ENCODE data around the gene STAG3.

The STAG3 gene

DNA sequence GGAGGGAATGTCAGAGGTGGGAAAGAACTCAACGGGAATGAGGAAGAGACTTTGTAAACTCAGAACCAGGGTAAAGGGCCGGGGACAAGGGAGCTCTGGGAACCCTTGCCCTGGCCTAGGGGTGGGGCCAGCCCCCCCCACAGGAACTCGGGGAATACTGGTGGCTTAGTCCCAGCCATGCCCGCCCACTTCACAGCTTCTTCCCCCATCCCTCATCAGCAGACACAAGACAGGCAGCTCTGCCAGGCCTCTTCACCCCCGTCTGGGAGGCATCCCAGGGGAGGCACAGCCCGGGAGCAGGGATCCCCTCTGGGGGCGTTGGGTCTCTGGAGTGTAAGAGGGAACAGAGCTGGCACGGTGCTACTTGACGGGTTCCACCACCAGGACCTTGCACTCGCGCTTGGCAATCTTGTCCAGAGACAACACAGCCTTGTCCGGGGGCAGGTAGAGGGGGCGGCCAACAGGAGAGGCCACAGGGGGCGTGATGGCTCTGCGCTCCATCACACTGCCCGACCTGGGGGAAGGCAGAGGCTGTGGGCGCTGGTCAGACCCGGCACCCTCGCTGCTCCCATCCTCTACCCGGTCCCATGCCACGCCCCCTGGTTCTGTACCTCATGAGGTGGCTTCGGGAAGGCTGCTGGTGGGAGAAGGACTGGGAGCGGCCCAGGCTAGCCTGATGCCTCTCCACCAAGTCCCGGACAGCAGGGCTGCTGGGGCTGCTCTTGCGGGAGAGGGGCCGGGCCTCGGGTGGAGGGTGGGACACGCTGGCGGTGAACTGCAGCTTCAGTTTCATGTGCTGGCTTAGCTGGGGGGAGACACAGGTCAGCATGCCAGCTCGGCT lies 22.8 kb upstream of the STAG3 start:
- Histone ChIP-seq H3K36me3 (ENCODE audit: control insufficient read depth, low read length) (peaks cover 82% of the 10 kb centered on the region), H4K20me1 (ENCODE audit: control insufficient read depth, insufficient read depth, low read depth, low read length) (peaks cover 8% of the 10 kb centered on the region; the same call in 1 of the 2 replicates), H3K4me1 (ENCODE audit: control insufficient read depth, low read length) (peaks cover 80% of the 10 kb centered on the region), H3K4me2 (ENCODE audit: low read length) (0 out of 2 replicates have a peak overlapping the region, but pooled peaks have one; percentile 56), H3K27me3 (ENCODE audit: control insufficient read depth, low read length) (no peaks in the 10 kb centered on the region), H3K4me3 (ENCODE audit: low read length) (no peak overlapping the region), H3K9me3 (ENCODE audit: control insufficient read depth, insufficient read depth, low read length) (no peaks in the 10 kb centered on the region), H3K79me2 (ENCODE audit: control insufficient read depth, low read length) (peaks cover 91% of the 10 kb centered on the region), H3F3A (ENCODE audit: control insufficient read depth, insufficient read depth) (peaks cover 39% of the 10 kb centered on the region), H3K27ac (ENCODE audit: low read depth, low read length) (peak overlapping the region; percentile 13; the same call in 1 of the 2 replicates), H3K9me2 (replicated peaks; ENCODE audit: control insufficient read depth, low read length) (no peaks in the 10 kb centered on the region)
- TF ChIP-seq, protein P1, sequence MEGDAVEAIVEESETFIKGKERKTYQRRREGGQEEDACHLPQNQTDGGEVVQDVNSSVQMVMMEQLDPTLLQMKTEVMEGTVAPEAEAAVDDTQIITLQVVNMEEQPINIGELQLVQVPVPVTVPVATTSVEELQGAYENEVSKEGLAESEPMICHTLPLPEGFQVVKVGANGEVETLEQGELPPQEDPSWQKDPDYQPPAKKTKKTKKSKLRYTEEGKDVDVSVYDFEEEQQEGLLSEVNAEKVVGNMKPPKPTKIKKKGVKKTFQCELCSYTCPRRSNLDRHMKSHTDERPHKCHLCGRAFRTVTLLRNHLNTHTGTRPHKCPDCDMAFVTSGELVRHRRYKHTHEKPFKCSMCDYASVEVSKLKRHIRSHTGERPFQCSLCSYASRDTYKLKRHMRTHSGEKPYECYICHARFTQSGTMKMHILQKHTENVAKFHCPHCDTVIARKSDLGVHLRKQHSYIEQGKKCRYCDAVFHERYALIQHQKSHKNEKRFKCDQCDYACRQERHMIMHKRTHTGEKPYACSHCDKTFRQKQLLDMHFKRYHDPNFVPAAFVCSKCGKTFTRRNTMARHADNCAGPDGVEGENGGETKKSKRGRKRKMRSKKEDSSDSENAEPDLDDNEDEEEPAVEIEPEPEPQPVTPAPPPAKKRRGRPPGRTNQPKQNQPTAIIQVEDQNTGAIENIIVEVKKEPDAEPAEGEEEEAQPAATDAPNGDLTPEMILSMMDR (IDR thresholded peaks at IDR 0.05; ENCODE audit: low read depth, low read length, poor library complexity, severe bottlenecking) = no peak
- TF ChIP-seq EZH2phosphoT487 (IDR thresholded peaks at IDR 0.05; ENCODE audit: borderline replicate concordance, low read length) = no peak

DNA sequence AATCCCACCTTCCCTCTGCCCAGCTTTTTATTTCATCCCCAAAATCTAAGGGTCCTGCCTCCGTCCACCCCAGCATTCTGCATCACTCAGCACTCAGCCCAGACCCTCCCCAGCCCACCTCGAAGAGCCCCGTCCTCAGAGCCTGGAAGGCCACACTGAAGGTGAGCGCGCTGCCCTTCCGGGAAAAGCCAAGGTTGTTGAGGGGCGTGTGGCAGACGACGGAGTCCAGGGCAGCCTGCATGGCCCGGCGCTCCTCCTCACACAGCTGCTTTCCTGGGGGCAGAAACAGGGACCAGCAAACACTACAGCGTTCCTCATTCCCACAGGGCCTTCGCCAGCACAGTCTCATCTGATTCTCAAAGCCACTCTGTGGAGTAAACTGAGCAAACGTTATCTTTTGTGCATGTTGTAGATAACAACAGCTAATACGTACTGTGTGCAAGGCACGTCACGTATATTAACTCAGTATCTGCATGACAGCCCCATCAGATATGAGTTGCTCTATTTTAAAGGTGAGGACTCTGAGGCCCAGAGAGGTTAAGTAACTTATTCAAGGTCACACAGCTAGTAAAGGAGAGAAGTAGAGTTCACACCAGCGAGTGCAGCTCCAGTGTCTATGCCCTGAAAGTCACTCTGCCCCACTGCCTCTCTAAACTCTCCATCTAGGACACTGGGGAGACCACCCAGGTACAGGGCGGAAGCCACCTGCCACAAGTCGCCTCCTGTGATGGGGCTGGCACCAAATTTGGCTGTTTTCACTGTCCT lies 22.0 kb upstream of the STAG3 start:
- no peaks in the 10 kb centered on the region for H3K9me2 ChIP-seq (replicated peaks; ENCODE audit: control insufficient read depth, low read length)
- H4K20me1 ChIP-seq (ENCODE audit: control insufficient read depth, insufficient read depth, low read depth, low read length) = peaks cover 8% of the 10 kb centered on the region; the same call in 1 of the 2 replicates
- TF ChIP-seq, protein P1 (IDR thresholded peaks at IDR 0.05; ENCODE audit: low read depth, low read length, poor library complexity, severe bottlenecking) = no peak
- TF ChIP-seq EZH2phosphoT487 (IDR thresholded peaks at IDR 0.05; ENCODE audit: borderline replicate concordance, low read length) = no peak
- peaks cover 73% of the 10 kb centered on the region for H3K36me3 ChIP-seq (ENCODE audit: control insufficient read depth, low read length)
- no peaks in the 10 kb centered on the region for H3K27me3 ChIP-seq (ENCODE audit: control insufficient read depth, low read length)
- H3K9me3 ChIP-seq (ENCODE audit: control insufficient read depth, insufficient read depth, low read length) = no peaks in the 10 kb centered on the region
- H3K4me3 ChIP-seq (ENCODE audit: low read length) = peak overlapping the region; percentile 86
- H3K4me2 ChIP-seq (ENCODE audit: low read length) = peak overlapping the region; percentile 94
- no peak overlapping the region for H3K27ac ChIP-seq (ENCODE audit: low read depth, low read length)
- peaks cover 71% of the 10 kb centered on the region for H3K4me1 ChIP-seq (ENCODE audit: control insufficient read depth, low read length)
- peaks cover 35% of the 10 kb centered on the region for H3F3A ChIP-seq (ENCODE audit: control insufficient read depth, insufficient read depth)
- H3K79me2 ChIP-seq (ENCODE audit: control insufficient read depth, low read length) = peaks cover 82% of the 10 kb centered on the region

DNA sequence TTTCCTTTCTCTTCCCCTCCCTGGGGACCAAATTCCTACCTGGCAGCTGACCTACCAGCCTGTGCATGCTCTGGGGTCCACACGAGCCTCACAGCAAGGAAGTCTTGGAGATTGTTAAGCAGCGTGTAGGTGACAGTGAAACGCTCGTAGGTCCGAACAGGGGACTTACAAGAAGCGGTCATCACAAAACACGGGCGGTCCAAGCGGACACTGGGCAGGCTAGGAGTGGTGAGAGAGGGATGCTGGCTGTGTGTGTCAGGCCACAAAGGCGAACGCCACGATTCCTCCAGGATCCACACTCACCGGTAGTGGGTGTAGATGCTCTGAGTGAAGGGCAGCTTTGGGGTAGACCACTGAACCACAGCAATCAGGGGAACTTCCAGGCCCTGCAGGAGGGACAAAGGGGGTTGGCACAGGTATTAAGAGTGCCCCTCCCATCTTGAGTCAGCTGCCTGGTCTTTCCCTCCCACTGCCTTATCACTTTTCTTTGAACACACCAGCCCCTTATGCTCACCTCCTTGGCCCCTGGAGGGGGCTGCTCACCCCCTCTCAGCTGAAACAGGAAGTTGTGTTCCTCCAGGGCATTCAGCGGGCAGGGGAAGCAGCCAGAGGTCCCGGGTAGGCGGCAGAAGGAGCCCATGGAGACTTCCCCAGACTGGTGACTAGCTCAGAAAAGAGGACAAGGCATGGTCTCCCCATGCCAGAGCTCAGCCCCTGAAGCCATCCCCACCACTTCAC lies 21.2 kb upstream of the STAG3 start:
- H3F3A ChIP-seq (ENCODE audit: control insufficient read depth, insufficient read depth) = peaks cover 34% of the 10 kb centered on the region
- H3K27me3 ChIP-seq (ENCODE audit: control insufficient read depth, low read length) = no peaks in the 10 kb centered on the region
- peak overlapping the region; percentile 67 for H3K27ac ChIP-seq (ENCODE audit: low read depth, low read length)
- peaks cover 69% of the 10 kb centered on the region for H3K36me3 ChIP-seq (ENCODE audit: control insufficient read depth, low read length)
- H3K9me3 ChIP-seq (ENCODE audit: control insufficient read depth, insufficient read depth, low read length) = no peaks in the 10 kb centered on the region
- H3K79me2 ChIP-seq (ENCODE audit: control insufficient read depth, low read length) = peaks cover 75% of the 10 kb centered on the region
- H3K4me1 ChIP-seq (ENCODE audit: control insufficient read depth, low read length) = peaks cover 64% of the 10 kb centered on the region
- TF ChIP-seq EZH2phosphoT487 (IDR thresholded peaks at IDR 0.05; ENCODE audit: borderline replicate concordance, low read length) = no peak
- TF ChIP-seq, protein P1 (IDR thresholded peaks at IDR 0.05; ENCODE audit: low read depth, low read length, poor library complexity, severe bottlenecking) = no peak
- H4K20me1 ChIP-seq (ENCODE audit: control insufficient read depth, insufficient read depth, low read depth, low read length) = peaks cover 8% of the 10 kb centered on the region; the same call in 1 of the 2 replicates
- H3K4me3 ChIP-seq (ENCODE audit: low read length) = peak overlapping the region; percentile 86
- H3K4me2 ChIP-seq (ENCODE audit: low read length) = peak overlapping the region; percentile 94
- no peaks in the 10 kb centered on the region for H3K9me2 ChIP-seq (replicated peaks; ENCODE audit: control insufficient read depth, low read length)

Data from DOHH2 (cell line).